SK-N-SH (cell line): Measurements from ENCODE around the gene MAGEF1.

ENCODE experiments used
- RAD21 ChIP-seq: IDR thresholded peaks from 2 replicates; pipeline ENCODE4 v1.6.1; 2012; ENCODE audit warnings: mild to moderate bottlenecking, low read length
- TF ChIP-seq, protein P1 (sequence below): fragments of 200-600 bp; sonication (generic); IDR thresholded peaks from 2 replicates; pipeline ENCODE4 v1.6.1; 2017; ENCODE audit warnings: antibody characterized with exemption, mild to moderate bottlenecking, moderate library complexity

GRCh38 chr3:184700759-184701158 lies 11.1 kb downstream of the MAGEF1 start:
- TF ChIP-seq, protein P1, sequence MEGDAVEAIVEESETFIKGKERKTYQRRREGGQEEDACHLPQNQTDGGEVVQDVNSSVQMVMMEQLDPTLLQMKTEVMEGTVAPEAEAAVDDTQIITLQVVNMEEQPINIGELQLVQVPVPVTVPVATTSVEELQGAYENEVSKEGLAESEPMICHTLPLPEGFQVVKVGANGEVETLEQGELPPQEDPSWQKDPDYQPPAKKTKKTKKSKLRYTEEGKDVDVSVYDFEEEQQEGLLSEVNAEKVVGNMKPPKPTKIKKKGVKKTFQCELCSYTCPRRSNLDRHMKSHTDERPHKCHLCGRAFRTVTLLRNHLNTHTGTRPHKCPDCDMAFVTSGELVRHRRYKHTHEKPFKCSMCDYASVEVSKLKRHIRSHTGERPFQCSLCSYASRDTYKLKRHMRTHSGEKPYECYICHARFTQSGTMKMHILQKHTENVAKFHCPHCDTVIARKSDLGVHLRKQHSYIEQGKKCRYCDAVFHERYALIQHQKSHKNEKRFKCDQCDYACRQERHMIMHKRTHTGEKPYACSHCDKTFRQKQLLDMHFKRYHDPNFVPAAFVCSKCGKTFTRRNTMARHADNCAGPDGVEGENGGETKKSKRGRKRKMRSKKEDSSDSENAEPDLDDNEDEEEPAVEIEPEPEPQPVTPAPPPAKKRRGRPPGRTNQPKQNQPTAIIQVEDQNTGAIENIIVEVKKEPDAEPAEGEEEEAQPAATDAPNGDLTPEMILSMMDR = no peak
- TF ChIP-seq RAD21 = no peak
